ENCODE results near the gene BRIP1. TPM values are rescaled to one million over a fixed set of nuclear protein-coding genes. Genes with fewer than 3 reads are reported as not detected.

BRIP1 gene
- polyA plus RNA-seq, 2 of the 4 experiments (the other 2 are of a cell fraction), result 8.0 to 11.5 TPM

DNA sequence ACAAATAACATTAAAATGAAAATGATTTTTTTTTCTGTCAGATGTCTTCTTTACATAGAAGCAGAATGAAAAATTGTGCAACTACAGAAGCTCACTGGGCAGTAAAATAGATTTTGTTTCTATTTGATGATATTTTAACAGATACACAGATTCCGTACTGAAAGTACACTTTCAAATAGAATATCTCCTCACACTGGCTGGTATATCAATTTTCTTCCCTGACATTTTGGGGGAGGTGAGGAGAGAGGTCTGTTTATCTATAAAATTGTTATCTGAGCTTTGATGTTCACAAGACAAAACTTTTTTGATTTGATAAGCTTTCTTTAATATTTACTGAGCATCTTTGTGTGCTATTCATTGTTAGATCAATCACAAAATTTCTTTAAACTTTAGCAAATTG, 148.0 kb downstream of the BRIP1 start:
- Histone ChIP-seq H3K27ac (no peak overlapping the region), H3K4me2 (no peak overlapping the region), H3K4me3 (no peak overlapping the region), H3K9me3 (peaks cover 15% of the 10 kb centered on the region; the same call in 2 of the 3 replicates), H3K4me1 (no peaks in the 10 kb centered on the region)
- ChIA-PET POLR2A (no interaction called here), CTCF (interaction anchor here (1.2 kb wide), 1 partner anchor 303 kb away, joined by 3 read pairs; no protein-coding TSS in a partner anchor)
- 94% methylated on average over 1 of the region's 1 CpG for WGBS (ENCODE audit: missing lambda C conversion rate)
- FAIRE-seq, result no peak
- no peak for TF ChIP-seq ZNF302 (CRISPR knock-in tag; IDR thresholded peaks at IDR 0.05)
- TF ChIP-seq, protein P1, sequence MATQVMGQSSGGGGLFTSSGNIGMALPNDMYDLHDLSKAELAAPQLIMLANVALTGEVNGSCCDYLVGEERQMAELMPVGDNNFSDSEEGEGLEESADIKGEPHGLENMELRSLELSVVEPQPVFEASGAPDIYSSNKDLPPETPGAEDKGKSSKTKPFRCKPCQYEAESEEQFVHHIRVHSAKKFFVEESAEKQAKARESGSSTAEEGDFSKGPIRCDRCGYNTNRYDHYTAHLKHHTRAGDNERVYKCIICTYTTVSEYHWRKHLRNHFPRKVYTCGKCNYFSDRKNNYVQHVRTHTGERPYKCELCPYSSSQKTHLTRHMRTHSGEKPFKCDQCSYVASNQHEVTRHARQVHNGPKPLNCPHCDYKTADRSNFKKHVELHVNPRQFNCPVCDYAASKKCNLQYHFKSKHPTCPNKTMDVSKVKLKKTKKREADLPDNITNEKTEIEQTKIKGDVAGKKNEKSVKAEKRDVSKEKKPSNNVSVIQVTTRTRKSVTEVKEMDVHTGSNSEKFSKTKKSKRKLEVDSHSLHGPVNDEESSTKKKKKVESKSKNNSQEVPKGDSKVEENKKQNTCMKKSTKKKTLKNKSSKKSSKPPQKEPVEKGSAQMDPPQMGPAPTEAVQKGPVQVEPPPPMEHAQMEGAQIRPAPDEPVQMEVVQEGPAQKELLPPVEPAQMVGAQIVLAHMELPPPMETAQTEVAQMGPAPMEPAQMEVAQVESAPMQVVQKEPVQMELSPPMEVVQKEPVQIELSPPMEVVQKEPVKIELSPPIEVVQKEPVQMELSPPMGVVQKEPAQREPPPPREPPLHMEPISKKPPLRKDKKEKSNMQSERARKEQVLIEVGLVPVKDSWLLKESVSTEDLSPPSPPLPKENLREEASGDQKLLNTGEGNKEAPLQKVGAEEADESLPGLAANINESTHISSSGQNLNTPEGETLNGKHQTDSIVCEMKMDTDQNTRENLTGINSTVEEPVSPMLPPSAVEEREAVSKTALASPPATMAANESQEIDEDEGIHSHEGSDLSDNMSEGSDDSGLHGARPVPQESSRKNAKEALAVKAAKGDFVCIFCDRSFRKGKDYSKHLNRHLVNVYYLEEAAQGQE (IDR thresholded peaks at IDR 0.05), result no peak
- TF ChIP-seq HEYL (CRISPR knock-in tag; IDR thresholded peaks at IDR 0.05), result no peak
- no peak for TF ChIP-seq FOSB (CRISPR knock-in tag; IDR thresholded peaks at IDR 0.05)
- no peak for DNase-seq (ENCODE audit: low read depth in 1 of 2, low spot score in 1 of 2)
- ATAC-seq, result no peak

DNA sequence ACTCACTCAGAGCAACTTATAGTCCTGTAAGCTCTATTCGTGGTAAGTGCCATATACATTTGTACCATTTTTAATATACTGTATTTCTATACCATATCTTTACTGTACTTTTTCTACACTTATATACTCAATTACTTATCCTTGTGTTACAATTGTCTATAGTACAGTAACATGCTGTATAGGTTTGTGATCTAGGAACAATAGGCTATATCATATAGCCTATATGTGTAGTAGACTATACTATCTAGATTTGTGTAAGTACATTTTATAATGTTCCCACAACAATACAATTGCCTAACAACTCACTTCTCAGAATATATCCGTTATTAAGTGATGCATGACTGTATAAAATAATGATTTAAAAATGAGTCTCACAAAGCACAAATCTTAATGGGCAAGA, 149.0 kb downstream of the BRIP1 start:
- Histone ChIP-seq H3K27ac (no peak overlapping the region), H3K4me1 (no peaks in the 10 kb centered on the region), H3K4me3 (no peak overlapping the region), H3K9me3 (peaks cover 15% of the 10 kb centered on the region; the same call in 2 of the 3 replicates), H3K4me2 (no peak overlapping the region)
- no peak for FAIRE-seq
- no peak for ATAC-seq
- POLR2A ChIA-PET, result no interaction called here
- TF ChIP-seq CBX2 (IDR thresholded peaks at IDR 0.05; ENCODE audit: borderline replicate concordance, low read depth) (no peak), RFX5 (IDR thresholded peaks at IDR 0.05) (no peak), NFE2L2 (conservative IDR thresholded peaks at IDR 0.05; ENCODE audit: low read length) (no peak), ZFP36 (IDR thresholded peaks at IDR 0.05; ENCODE audit: borderline replicate concordance, partially characterized antibody) (no peak), BHLHE40 (IDR thresholded peaks at IDR 0.05; ENCODE audit: low read depth, low read length) (no peak)
- WGBS (ENCODE audit: missing lambda C conversion rate), result 94% methylated on average over 2 of the region's 2 CpGs
- CTCF ChIA-PET, result no interaction called here
- DNase-seq (ENCODE audit: low read depth in 1 of 2, low spot score in 1 of 2), result no peak

DNA sequence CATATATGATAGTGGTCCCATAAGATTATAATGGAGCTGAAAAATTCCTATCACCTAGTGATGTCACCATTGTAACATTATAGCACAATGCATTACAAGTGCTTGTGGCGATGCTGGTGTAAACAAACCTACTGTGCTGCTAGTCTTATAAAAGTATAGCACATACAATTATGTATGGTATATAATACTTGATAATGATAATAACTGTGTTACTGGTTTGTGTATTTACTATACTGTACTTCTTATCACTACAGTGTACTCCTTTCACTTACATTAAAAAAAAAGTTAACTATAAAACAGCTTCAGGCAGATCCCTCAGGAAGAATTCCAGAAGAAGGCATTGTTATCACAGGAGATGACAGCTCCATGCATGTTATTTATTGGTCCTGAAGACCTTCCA, 150.3 kb downstream of the BRIP1 start:
- Histone ChIP-seq H3K9me3 (peaks cover 15% of the 10 kb centered on the region; the same call in 2 of the 3 replicates), H3K4me1 (no peaks in the 10 kb centered on the region), H3K27ac (no peak overlapping the region), H3K4me3 (no peak overlapping the region), H3K4me2 (no peak overlapping the region)
- ATAC-seq (no peak), DNase-seq (ENCODE audit: low read depth in 1 of 2, low spot score in 1 of 2) (no peak), FAIRE-seq (no peak)
- CTCF ChIA-PET, result interaction anchor here (1.7 kb wide), 1 partner anchor 301 kb away, joined by 3 read pairs; no protein-coding TSS in a partner anchor
- POLR2A ChIA-PET, result no interaction called here
- no peak for TF ChIP-seq EHMT2 (IDR thresholded peaks at IDR 0.05; ENCODE audit: low read depth)
- TF ChIP-seq ZC3H11A (IDR thresholded peaks at IDR 0.05), result no peak
- no peak for TF ChIP-seq SREBF2 (IDR thresholded peaks at IDR 0.05)
- TF ChIP-seq, protein P2, sequence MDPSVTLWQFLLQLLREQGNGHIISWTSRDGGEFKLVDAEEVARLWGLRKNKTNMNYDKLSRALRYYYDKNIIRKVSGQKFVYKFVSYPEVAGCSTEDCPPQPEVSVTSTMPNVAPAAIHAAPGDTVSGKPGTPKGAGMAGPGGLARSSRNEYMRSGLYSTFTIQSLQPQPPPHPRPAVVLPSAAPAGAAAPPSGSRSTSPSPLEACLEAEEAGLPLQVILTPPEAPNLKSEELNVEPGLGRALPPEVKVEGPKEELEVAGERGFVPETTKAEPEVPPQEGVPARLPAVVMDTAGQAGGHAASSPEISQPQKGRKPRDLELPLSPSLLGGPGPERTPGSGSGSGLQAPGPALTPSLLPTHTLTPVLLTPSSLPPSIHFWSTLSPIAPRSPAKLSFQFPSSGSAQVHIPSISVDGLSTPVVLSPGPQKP (IDR thresholded peaks at IDR 0.05; ENCODE audit: low read depth, low read length), result no peak
- TF ChIP-seq MAFK (IDR thresholded peaks at IDR 0.05; ENCODE audit: partially characterized antibody), result no peak
- TF ChIP-seq BHLHE40 (IDR thresholded peaks at IDR 0.05; ENCODE audit: low read depth, low read length), result no peak
- TF ChIP-seq RARB (CRISPR knock-in tag; IDR thresholded peaks at IDR 0.05), result no peak
- TF ChIP-seq JUNB (IDR thresholded peaks at IDR 0.05), result no peak
- TF ChIP-seq ESRRA (IDR thresholded peaks at IDR 0.05; ENCODE audit: borderline replicate concordance, low read length), result no peak
- TF ChIP-seq FOSL2 (IDR thresholded peaks at IDR 0.05), result no peak
- no peak for TF ChIP-seq FOSL2 (CRISPR knock-in tag; IDR thresholded peaks at IDR 0.05)
- no peak for TF ChIP-seq CBX8 (IDR thresholded peaks at IDR 0.05)
- no peak for TF ChIP-seq KDM1A (IDR thresholded peaks at IDR 0.05; ENCODE audit: low read depth)
- no peak for TF ChIP-seq HOXB5 (CRISPR knock-in tag; IDR thresholded peaks at IDR 0.05)
- TF ChIP-seq RNF2 (IDR thresholded peaks at IDR 0.05; ENCODE audit: borderline replicate concordance, low read depth), result no peak
- 92% methylated on average over 1 of the region's 1 CpG for WGBS (ENCODE audit: missing lambda C conversion rate)
